Loucy (cell line): Measurements from ENCODE around the gene DCP1B.

Source experiments
- EZH2phosphoT487 ChIP-seq: fragments of 200-600 bp; IDR thresholded peaks from 2 replicates; pipeline ENCODE4 v1.6.1; 2018; ENCODE audit warnings: antibody characterized with exemption, mild to moderate bottlenecking, moderate library complexity, borderline replicate concordance
- TF ChIP-seq, protein P1 (sequence below): fragments of 200-600 bp; sonication (generic); conservative IDR thresholded peaks from 2 replicates; pipeline ENCODE4 v1.5.1; 2014; ENCODE audit warnings: mild to moderate bottlenecking, antibody characterized with exemption, low read length

DNA sequence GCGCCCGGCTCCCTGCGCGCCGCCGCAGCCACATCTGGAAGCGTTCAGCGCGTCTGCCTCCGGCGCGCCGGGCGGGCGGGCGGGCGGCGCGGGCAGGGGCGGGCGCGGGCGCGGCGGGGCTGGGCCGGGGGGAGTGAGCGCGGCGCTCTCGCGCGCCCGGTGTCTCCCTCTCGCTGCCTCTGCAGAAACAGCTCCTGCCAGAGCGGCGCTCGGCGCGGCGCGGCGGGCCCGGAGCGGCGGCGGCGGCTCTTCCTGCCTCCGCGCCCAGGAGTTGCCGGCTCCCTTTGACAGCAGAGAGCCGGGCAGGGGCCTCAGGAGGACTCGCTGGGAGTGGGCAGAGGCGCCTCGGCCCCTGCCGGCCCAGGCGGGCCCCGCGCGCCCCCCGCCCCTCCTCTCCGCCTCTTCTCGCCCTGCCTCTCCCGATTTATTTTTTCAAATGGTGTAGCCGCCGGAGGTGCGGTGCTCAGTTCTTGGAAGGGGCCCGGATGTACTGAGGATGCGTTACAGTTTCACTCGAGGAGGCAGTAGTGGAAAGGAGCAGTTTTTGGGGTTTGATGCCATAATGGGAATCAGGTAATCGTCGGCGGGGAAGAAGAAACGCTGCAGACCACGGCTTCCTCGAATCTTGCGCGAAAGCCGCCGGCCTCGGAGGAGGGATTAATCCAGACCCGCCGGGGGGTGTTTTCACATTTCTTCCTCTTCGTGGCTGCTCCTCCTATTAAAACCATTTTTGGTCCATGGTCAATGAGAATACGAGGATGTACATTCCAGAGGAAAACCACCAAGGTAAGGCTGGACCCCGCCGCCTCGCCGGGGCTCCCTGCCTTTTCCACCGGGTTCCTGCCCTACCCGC, 48.8 kb upstream of the DCP1B start, which contains the start of gene CACNA1C:
- TF ChIP-seq, protein P1, sequence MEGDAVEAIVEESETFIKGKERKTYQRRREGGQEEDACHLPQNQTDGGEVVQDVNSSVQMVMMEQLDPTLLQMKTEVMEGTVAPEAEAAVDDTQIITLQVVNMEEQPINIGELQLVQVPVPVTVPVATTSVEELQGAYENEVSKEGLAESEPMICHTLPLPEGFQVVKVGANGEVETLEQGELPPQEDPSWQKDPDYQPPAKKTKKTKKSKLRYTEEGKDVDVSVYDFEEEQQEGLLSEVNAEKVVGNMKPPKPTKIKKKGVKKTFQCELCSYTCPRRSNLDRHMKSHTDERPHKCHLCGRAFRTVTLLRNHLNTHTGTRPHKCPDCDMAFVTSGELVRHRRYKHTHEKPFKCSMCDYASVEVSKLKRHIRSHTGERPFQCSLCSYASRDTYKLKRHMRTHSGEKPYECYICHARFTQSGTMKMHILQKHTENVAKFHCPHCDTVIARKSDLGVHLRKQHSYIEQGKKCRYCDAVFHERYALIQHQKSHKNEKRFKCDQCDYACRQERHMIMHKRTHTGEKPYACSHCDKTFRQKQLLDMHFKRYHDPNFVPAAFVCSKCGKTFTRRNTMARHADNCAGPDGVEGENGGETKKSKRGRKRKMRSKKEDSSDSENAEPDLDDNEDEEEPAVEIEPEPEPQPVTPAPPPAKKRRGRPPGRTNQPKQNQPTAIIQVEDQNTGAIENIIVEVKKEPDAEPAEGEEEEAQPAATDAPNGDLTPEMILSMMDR, result no peak
- no peak for TF ChIP-seq EZH2phosphoT487
